HL-60 (cell line): ENCODE results near the gene CNTNAP4.

ENCODE experiments used
- DNase-seq, 2 experiments: peaks; one replicate each; pipeline ENCODE4 v3.0.0-alpha.2; 2010 to 2020; ENCODE audit warnings: low read depth in 1 of 2, low spot score in 1 of 2
- H3K27ac ChIP-seq: fragments of 250-450 bp; sonication (Bioruptor Pico); replicated peaks from 2 replicates; pipeline ENCODE4 v1.5.1; 2020; ENCODE audit warnings: mild to moderate bottlenecking, moderate library complexity
- H3K27me3 ChIP-seq: fragments of 250-450 bp; sonication (Bioruptor Pico); 2 replicates; pipeline ENCODE4 v1.5.1; 2021; ENCODE audit warnings: mild to moderate bottlenecking, moderate library complexity; ENCODE audit not compliant: insufficient read depth, poor library complexity, severe bottlenecking
- H3K4me3 ChIP-seq: replicated peaks from 2 replicates; pipeline ENCODE4 v1.5.1; 2011; ENCODE audit warnings: mild to moderate bottlenecking, control low read depth, low read length; ENCODE audit not compliant: insufficient read depth
- CTCF ChIP-seq: IDR thresholded peaks from one replicate; pipeline ENCODE4 v1.5.1; 2011; ENCODE audit warnings: low read length, control low read depth, inconsistent platforms; ENCODE audit not compliant: insufficient read depth
- GABPA ChIP-seq: IDR thresholded peaks from 2 replicates; pipeline ENCODE4 v1.6.1; 2012; ENCODE audit warnings: low read depth
- POLR2AphosphoS5 ChIP-seq: IDR thresholded peaks from 2 replicates; pipeline ENCODE4 v1.6.1; 2012; ENCODE audit warnings: low read depth
- SPI1 ChIP-seq: IDR thresholded peaks from 2 replicates; pipeline ENCODE4 v1.6.1; 2012; ENCODE audit warnings: low read depth, mild to moderate bottlenecking, borderline replicate concordance
- TF ChIP-seq, protein P1 (sequence below): IDR thresholded peaks from 2 replicates; pipeline ENCODE4 v1.6.1; 2012; ENCODE audit warnings: low read depth; ENCODE audit not compliant: insufficient replicate concordance

Gene CNTNAP4

GRCh38 chr16:76459111-76459510 lies 181.9 kb downstream of the CNTNAP4 start:
- Histone ChIP-seq H3K27ac (no peak overlapping the region), H3K4me3 (no peak overlapping the region), H3K27me3 (no peaks in the 10 kb centered on the region)
- no peak for DNase-seq
- TF ChIP-seq, protein P1, sequence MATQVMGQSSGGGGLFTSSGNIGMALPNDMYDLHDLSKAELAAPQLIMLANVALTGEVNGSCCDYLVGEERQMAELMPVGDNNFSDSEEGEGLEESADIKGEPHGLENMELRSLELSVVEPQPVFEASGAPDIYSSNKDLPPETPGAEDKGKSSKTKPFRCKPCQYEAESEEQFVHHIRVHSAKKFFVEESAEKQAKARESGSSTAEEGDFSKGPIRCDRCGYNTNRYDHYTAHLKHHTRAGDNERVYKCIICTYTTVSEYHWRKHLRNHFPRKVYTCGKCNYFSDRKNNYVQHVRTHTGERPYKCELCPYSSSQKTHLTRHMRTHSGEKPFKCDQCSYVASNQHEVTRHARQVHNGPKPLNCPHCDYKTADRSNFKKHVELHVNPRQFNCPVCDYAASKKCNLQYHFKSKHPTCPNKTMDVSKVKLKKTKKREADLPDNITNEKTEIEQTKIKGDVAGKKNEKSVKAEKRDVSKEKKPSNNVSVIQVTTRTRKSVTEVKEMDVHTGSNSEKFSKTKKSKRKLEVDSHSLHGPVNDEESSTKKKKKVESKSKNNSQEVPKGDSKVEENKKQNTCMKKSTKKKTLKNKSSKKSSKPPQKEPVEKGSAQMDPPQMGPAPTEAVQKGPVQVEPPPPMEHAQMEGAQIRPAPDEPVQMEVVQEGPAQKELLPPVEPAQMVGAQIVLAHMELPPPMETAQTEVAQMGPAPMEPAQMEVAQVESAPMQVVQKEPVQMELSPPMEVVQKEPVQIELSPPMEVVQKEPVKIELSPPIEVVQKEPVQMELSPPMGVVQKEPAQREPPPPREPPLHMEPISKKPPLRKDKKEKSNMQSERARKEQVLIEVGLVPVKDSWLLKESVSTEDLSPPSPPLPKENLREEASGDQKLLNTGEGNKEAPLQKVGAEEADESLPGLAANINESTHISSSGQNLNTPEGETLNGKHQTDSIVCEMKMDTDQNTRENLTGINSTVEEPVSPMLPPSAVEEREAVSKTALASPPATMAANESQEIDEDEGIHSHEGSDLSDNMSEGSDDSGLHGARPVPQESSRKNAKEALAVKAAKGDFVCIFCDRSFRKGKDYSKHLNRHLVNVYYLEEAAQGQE, result no peak
- TF ChIP-seq CTCF, result no peak
- no peak for TF ChIP-seq POLR2AphosphoS5
- TF ChIP-seq SPI1, result no peak
- TF ChIP-seq GABPA, result no peak

GRCh38 chr16:76461836-76462235 lies 184.6 kb downstream of the CNTNAP4 start:
- Histone ChIP-seq H3K4me3 (no peak overlapping the region), H3K27me3 (no peaks in the 10 kb centered on the region), H3K27ac (no peak overlapping the region)
- DNase-seq, result no peak
- TF ChIP-seq CTCF, result no peak
- TF ChIP-seq GABPA, result no peak
- TF ChIP-seq POLR2AphosphoS5, result no peak
- TF ChIP-seq, protein P1, result no peak
- no peak for TF ChIP-seq SPI1

- Histone ChIP-seq H3K27ac (no peak overlapping the region), H3K27me3 (no peaks in the 10 kb centered on the region), H3K4me3 (no peak overlapping the region)
- TF ChIP-seq POLR2AphosphoS5 (no peak), CTCF (no peak), SPI1 (no peak), GABPA (no peak)
- TF ChIP-seq, protein P1, result no peak
- DNase-seq, result no peak
Measured at GRCh38 chr16:76464955-76465620, 187.9 kb downstream of the CNTNAP4 start.
